Measurements from ENCODE around the gene PRKG1.

PRKG1 gene

GRCh38 chr10:51892965-51893658, 818.8 kb downstream of the PRKG1 start:
- H3K4me3 ChIP-seq (ENCODE audit: low read depth, low read length) = no peak overlapping the region
- TF ChIP-seq CTCF (IDR thresholded peaks at IDR 0.05; ENCODE audit: borderline replicate concordance, insufficient read depth, low read depth, low read length) = peak; percentile 53

DNA sequence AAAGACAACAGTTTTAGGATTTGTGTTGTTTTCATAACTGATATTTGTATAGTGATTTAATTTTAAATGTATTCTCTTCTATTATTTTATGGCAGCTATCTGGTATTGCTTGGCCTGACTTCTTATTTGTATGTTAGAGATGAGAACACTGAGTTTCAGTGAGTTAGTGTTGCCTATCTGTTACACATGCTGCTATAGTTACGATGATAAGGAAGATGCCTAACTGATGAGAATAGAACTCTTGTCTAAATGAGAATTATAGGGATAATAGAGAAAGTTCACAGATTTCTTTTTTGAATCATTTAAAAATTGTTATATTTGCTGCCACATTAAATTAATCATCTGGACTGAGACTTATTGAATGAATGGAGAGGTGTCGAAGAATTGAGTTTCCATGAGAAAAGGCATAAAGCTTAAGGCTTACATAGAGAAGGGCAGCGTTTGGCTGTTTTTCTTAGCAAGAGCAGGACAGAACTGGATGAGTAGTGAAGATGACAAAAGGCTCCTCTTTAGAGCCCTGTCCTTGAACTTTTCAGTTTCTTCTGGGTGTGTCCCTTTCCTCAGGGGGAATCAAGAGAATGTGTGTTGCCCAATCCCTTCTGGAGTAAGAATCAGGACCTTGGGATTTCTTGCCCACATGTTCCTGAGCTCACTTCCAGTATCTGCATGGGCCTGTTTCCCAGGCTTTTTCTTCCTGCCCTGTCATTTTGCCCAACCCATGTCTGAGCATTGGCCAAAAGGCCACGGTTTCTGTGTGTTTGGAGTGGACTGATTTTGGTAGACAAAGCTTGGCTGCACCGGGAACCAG, 820.7 kb downstream of the PRKG1 start:
- TF ChIP-seq CTCF (IDR thresholded peaks at IDR 0.05; ENCODE audit: borderline replicate concordance, insufficient read depth, low read depth, low read length) = no peak
- H3K4me3 ChIP-seq (ENCODE audit: low read depth, low read length) = no peak overlapping the region

GRCh38 chr10:51896849-51897248, 822.6 kb downstream of the PRKG1 start:
- H3K4me3 ChIP-seq (ENCODE audit: low read depth, low read length) = no peak overlapping the region
- no peak for TF ChIP-seq CTCF (IDR thresholded peaks at IDR 0.05; ENCODE audit: borderline replicate concordance, insufficient read depth, low read depth, low read length)

DNA sequence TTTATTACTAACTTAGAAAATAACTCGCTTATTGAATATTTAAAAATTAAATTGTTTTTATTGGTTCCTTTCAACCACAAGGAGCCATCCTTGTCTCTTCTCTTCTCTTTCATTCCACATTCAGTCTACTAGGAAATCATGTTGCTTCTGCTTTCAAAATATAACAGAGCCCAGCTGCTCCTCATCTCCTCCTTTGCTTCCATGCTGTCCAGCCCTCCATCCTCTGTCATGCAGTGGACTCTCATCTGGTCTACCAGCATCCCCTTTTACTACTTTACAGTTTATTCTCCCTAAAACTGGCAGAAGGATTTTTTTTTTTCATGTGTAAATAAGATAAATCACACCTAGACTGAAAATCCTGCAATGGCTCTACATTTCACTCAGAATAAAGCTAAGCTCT, 823.3 kb downstream of the PRKG1 start:
- no peak for TF ChIP-seq CTCF (IDR thresholded peaks at IDR 0.05; ENCODE audit: borderline replicate concordance, insufficient read depth, low read depth, low read length)
- no peak overlapping the region for H3K4me3 ChIP-seq (ENCODE audit: low read depth, low read length)

- no peak for TF ChIP-seq CTCF (IDR thresholded peaks at IDR 0.05; ENCODE audit: borderline replicate concordance, insufficient read depth, low read depth, low read length)
- no peak overlapping the region for H3K4me3 ChIP-seq (ENCODE audit: low read depth, low read length)
These were observed 825.9 kb downstream of the PRKG1 start for GRCh38 chr10:51900180-51900579.

DNA sequence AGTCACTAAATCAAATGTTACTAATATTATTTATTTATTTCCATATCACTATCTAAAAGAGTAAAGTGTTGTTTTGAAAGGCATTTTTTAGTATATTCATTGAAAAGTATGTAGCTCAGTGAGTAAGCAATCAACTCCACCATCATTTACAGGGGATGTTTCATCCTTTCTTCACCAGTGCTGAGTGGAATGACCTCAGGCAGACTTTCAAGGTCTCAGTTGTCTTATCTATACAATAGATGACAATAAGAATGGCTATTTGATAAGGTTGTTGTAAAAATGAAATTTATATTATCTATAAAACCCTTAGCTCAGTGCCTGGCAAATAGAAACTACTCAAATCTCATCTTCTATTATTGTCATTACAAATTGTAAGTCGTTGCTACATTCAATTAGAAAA, 829.4 kb downstream of the PRKG1 start:
- H3K4me3 ChIP-seq (ENCODE audit: low read depth, low read length) = no peak overlapping the region
- TF ChIP-seq CTCF (IDR thresholded peaks at IDR 0.05; ENCODE audit: borderline replicate concordance, insufficient read depth, low read depth, low read length) = no peak

DNA sequence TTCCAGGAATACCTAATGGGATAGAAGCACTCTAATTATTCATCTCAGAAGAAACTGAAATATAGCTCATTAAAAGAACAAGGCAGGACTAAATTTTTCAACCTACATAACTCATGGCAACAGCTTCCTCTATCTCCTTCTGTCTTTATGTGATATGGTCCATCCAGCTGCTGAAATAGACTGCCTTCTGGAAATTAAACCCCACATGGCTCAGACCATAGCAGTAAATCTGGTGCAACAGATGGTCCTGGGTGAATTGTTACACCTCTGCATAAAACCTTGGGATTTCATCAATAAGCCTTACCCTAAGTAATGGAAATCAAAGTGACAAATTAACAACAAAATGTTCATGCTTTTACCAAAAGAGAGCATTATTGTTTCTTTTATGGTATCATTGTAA, 830.7 kb downstream of the PRKG1 start:
- H3K4me3 ChIP-seq (ENCODE audit: low read depth, low read length) = no peak overlapping the region
- no peak for TF ChIP-seq CTCF (IDR thresholded peaks at IDR 0.05; ENCODE audit: borderline replicate concordance, insufficient read depth, low read depth, low read length)
